SK-N-SH (cell line): Measurements from ENCODE around the gene GDPD4.

Experiments
- CHD2 ChIP-seq: fragments of 150-350 bp; IDR thresholded peaks from 2 replicates; pipeline ENCODE4 v1.6.1; 2018; ENCODE audit warnings: low read length; ENCODE audit not compliant: partially characterized antibody
- CTCF ChIP-seq: fragments of 200-600 bp; sonication (generic); IDR thresholded peaks from 2 replicates; pipeline ENCODE4 v1.6.1; 2017; ENCODE audit warnings: antibody characterized with exemption, mild to moderate bottlenecking, moderate library complexity
- ELF1 ChIP-seq: IDR thresholded peaks from 2 replicates; pipeline ENCODE4 v1.4.0; 2012
- EP300 ChIP-seq, 2 experiments: IDR thresholded peaks; 2 replicates each; pipeline versions ENCODE4 v1.4.0 to v1.6.1; 2012; ENCODE audit warnings: borderline replicate concordance in 1 of 2, low read depth in 1 of 2, low read length in 1 of 2
- EZH2phosphoT487 ChIP-seq: fragments of 200-600 bp; sonication (generic); IDR thresholded peaks from 2 replicates; pipeline ENCODE4 v1.6.1; 2017; ENCODE audit warnings: low read depth, mixed run types, mild to moderate bottlenecking, antibody characterized with exemption, moderate library complexity, borderline replicate concordance
- GABPA ChIP-seq: IDR thresholded peaks from 2 replicates; pipeline ENCODE4 v1.4.0; 2012; ENCODE audit warnings: low read depth, mild to moderate bottlenecking
- JUND ChIP-seq: IDR thresholded peaks from 2 replicates; pipeline ENCODE4 v1.4.0; 2012
- POLR2AphosphoS5 ChIP-seq: IDR thresholded peaks from 2 replicates; pipeline ENCODE4 v1.6.1; 2012; ENCODE audit warnings: low read depth, low read length
- SMC3 ChIP-seq: IDR thresholded peaks from 2 replicates; pipeline ENCODE4 v1.6.1; 2012; ENCODE audit warnings: low read depth, low read length, improper control_type of control experiment
- TCF12 ChIP-seq: IDR thresholded peaks from 2 replicates; pipeline ENCODE4 v1.4.0; 2012
- TEAD4 ChIP-seq: IDR thresholded peaks from 2 replicates; pipeline ENCODE4 v1.4.0; 2012; ENCODE audit warnings: mild to moderate bottlenecking, borderline replicate concordance; ENCODE audit not compliant: insufficient read depth
- TF ChIP-seq, protein P1 (sequence below): fragments of 150-350 bp; IDR thresholded peaks from 2 replicates; pipeline ENCODE4 v1.6.1; 2016; ENCODE audit warnings: mild to moderate bottlenecking, low read depth, low read length

DNA sequence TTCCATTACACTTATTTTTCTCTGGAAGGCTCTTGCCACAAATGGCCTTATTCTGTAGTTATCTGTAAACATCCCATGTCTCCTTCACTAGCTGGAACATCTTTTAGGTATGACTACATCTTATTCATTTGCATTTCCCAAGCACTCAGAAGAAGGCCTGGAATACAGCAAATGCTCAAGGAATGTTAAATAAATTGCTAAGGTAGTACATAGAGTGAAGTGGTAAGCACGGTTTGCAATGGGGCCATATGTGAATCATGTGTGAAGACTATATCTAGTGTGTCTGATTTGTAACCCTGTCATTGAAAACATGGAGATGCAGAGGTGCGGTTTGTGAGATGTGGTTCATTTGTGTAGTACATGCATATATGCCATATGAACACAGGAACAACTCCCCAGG, 33.5 kb downstream of the GDPD4 start:
- no peak for TF ChIP-seq ELF1
- no peak for TF ChIP-seq CTCF
- TF ChIP-seq, protein P1, sequence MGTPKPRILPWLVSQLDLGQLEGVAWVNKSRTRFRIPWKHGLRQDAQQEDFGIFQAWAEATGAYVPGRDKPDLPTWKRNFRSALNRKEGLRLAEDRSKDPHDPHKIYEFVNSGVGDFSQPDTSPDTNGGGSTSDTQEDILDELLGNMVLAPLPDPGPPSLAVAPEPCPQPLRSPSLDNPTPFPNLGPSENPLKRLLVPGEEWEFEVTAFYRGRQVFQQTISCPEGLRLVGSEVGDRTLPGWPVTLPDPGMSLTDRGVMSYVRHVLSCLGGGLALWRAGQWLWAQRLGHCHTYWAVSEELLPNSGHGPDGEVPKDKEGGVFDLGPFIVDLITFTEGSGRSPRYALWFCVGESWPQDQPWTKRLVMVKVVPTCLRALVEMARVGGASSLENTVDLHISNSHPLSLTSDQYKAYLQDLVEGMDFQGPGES, result no peak
- TF ChIP-seq TEAD4, result no peak
- no peak for TF ChIP-seq POLR2AphosphoS5
- no peak for TF ChIP-seq EP300 (IDR thresholded peaks at IDR 0.05; ENCODE audit: borderline replicate concordance in 1 of 2, low read depth in 1 of 2, low read length in 1 of 2)
- TF ChIP-seq GABPA, result no peak
- peak; percentile 23; the same call in 1 of the 2 replicates for TF ChIP-seq TCF12
- TF ChIP-seq JUND, result no peak
- TF ChIP-seq EZH2phosphoT487, result no peak
- no peak for TF ChIP-seq CHD2
- TF ChIP-seq SMC3, result no peak
